HCT116 (cell line): ENCODE results near the gene CRADD.

ENCODE experiments used
- CEBPB ChIP-seq: IDR thresholded peaks from 2 replicates; pipeline ENCODE4 v1.6.1; 2012; ENCODE audit warnings: low read depth
- ELF1 ChIP-seq: IDR thresholded peaks from 2 replicates; pipeline ENCODE4 v1.6.1; 2012; ENCODE audit warnings: low read depth, borderline replicate concordance
- POLR2A ChIP-seq: IDR thresholded peaks from 2 replicates; pipeline ENCODE4 v1.7.0; 2011; ENCODE audit warnings: borderline replicate concordance; ENCODE audit not compliant: insufficient read depth, insufficient read length; ENCODE audit errors: extremely low read depth
- POLR2AphosphoS5 ChIP-seq: IDR thresholded peaks from 2 replicates; pipeline ENCODE4 v1.6.1; 2011; ENCODE audit warnings: mild to moderate bottlenecking, low read depth, low read length, moderate library complexity
- SP1 ChIP-seq: IDR thresholded peaks from 2 replicates; pipeline ENCODE4 v1.6.1; 2012; ENCODE audit warnings: low read depth
- ZNF274 ChIP-seq: fragments of 200-500 bp; sonication (Bioruptor generic); IDR thresholded peaks from 2 replicates; pipeline ENCODE4 v1.6.1; 2014; ENCODE audit warnings: mild to moderate bottlenecking, low read depth, low read length, inconsistent platforms
- TF ChIP-seq, protein P1 (sequence below): IDR thresholded peaks from 2 replicates; pipeline ENCODE4 v1.6.1; 2012; ENCODE audit warnings: low read depth
- TF ChIP-seq, protein P2 (sequence below), 3 experiments: fragments of 200-600 bp in 1 of 3; sonication (generic) in 1 of 3; IDR thresholded peaks in 2 of 3; conservative IDR thresholded peaks in 1 of 3; 2 replicates each; pipeline ENCODE4 v1.5.1; 2012 to 2017; ENCODE audit warnings: low read depth in 2 of 3, low read length in 2 of 3, antibody characterized with exemption in 1 of 3, borderline replicate concordance in 1 of 3, control low read depth in 1 of 3, mild to moderate bottlenecking in 1 of 3, mixed read lengths in 1 of 3, mixed run types in 1 of 3, moderate library complexity in 1 of 3; ENCODE audit not compliant: insufficient read depth in 1 of 3
- TF ChIP-seq, protein P3 (sequence below): IDR thresholded peaks from 2 replicates; pipeline ENCODE4 v1.6.1; 2012

DNA sequence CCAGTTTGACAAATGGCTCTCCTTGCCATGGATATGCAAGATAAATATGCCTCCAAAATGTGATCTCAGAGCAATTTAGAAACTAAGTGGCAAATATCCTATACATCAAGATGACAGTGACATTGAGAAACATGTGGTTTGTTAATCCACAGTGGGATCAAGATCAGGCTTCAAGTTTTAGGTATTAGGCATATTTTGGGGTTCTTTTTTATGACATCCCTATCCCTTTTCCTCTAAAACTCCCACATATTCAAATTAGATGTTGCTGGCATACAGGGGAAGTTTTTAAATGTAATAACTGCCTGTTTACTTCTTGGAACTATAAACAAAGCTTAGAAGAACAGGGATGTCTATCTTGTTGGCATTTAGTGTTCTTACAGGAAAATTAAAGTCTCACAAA is 179.4 kb downstream of the CRADD start:
- TF ChIP-seq POLR2AphosphoS5, result no peak
- TF ChIP-seq, protein P1, sequence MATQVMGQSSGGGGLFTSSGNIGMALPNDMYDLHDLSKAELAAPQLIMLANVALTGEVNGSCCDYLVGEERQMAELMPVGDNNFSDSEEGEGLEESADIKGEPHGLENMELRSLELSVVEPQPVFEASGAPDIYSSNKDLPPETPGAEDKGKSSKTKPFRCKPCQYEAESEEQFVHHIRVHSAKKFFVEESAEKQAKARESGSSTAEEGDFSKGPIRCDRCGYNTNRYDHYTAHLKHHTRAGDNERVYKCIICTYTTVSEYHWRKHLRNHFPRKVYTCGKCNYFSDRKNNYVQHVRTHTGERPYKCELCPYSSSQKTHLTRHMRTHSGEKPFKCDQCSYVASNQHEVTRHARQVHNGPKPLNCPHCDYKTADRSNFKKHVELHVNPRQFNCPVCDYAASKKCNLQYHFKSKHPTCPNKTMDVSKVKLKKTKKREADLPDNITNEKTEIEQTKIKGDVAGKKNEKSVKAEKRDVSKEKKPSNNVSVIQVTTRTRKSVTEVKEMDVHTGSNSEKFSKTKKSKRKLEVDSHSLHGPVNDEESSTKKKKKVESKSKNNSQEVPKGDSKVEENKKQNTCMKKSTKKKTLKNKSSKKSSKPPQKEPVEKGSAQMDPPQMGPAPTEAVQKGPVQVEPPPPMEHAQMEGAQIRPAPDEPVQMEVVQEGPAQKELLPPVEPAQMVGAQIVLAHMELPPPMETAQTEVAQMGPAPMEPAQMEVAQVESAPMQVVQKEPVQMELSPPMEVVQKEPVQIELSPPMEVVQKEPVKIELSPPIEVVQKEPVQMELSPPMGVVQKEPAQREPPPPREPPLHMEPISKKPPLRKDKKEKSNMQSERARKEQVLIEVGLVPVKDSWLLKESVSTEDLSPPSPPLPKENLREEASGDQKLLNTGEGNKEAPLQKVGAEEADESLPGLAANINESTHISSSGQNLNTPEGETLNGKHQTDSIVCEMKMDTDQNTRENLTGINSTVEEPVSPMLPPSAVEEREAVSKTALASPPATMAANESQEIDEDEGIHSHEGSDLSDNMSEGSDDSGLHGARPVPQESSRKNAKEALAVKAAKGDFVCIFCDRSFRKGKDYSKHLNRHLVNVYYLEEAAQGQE, result no peak
- TF ChIP-seq POLR2A, result no peak
- TF ChIP-seq, protein P2, sequence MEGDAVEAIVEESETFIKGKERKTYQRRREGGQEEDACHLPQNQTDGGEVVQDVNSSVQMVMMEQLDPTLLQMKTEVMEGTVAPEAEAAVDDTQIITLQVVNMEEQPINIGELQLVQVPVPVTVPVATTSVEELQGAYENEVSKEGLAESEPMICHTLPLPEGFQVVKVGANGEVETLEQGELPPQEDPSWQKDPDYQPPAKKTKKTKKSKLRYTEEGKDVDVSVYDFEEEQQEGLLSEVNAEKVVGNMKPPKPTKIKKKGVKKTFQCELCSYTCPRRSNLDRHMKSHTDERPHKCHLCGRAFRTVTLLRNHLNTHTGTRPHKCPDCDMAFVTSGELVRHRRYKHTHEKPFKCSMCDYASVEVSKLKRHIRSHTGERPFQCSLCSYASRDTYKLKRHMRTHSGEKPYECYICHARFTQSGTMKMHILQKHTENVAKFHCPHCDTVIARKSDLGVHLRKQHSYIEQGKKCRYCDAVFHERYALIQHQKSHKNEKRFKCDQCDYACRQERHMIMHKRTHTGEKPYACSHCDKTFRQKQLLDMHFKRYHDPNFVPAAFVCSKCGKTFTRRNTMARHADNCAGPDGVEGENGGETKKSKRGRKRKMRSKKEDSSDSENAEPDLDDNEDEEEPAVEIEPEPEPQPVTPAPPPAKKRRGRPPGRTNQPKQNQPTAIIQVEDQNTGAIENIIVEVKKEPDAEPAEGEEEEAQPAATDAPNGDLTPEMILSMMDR (IDR thresholded peaks at IDR 0.05 in 2 of 3, conservative IDR thresholded peaks at IDR 0.05 in 1 of 3; ENCODE audit: borderline replicate concordance in 1 of 3, insufficient read depth in 1 of 3, low read depth in 2 of 3, low read length in 2 of 3), result no peak
- TF ChIP-seq, protein P3, sequence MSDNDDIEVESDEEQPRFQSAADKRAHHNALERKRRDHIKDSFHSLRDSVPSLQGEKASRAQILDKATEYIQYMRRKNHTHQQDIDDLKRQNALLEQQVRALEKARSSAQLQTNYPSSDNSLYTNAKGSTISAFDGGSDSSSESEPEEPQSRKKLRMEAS, result no peak
- no peak for TF ChIP-seq ZNF274
- TF ChIP-seq ELF1, result no peak
- no peak for TF ChIP-seq CEBPB
- no peak for TF ChIP-seq SP1
